BJ (cell line): ENCODE data around the gene OR8D1. TPM values are rescaled to one million over a fixed set of nuclear protein-coding genes. Genes with fewer than 3 reads are reported as not detected.

Experiments used
- CTCF ChIA-PET: fragments of 350-600 bp; formaldehyde crosslinking; extraction: SDS; loops from one replicate; lab custom pipeline; 2021; ENCODE audit warnings: antibody characterized with exemption, inconsistent platforms; lab: Yijun Ruan, JAX
- POLR2A ChIA-PET: fragments of 300-600 bp; sonication (Branson Sonifier 250); formaldehyde crosslinking; extraction: SDS; loops from one replicate; lab custom pipeline; 2021; ENCODE audit warnings: antibody characterized with exemption; lab: Charles Lee
- DNase-seq: peaks from one replicate; pipeline ENCODE4 v3.0.0-alpha.2; 2011; ENCODE audit warnings: low read depth
- H3K27me3 ChIP-seq: 2 replicates; pipeline ENCODE4 v1.6.0; 2011; ENCODE audit warnings: low read length; ENCODE audit not compliant: control insufficient read depth, insufficient read depth
- H3K36me3 ChIP-seq: 2 replicates; pipeline ENCODE4 v1.5.1; 2011; ENCODE audit warnings: low read length; ENCODE audit not compliant: control insufficient read depth, insufficient read depth
- H3K4me3 ChIP-seq: 2 replicates; pipeline ENCODE4 v1.5.1; 2011; ENCODE audit warnings: low read depth, mild to moderate bottlenecking, control low read depth, low read length
- CTCF ChIP-seq: IDR thresholded peaks from 2 replicates; pipeline ENCODE4 v1.5.1; 2011; ENCODE audit warnings: low read depth, mild to moderate bottlenecking, control low read depth, inconsistent platforms, low read length, moderate library complexity; ENCODE audit not compliant: insufficient read depth
- polyA plus RNA-seq: library from polyadenylated mRNA; depleted of rRNA; stranded (reverse); fragments of >200 nt; gene quantifications from 2 replicates; pipeline ENCODE4 v1.2.3, GENCODE V29; 2011

Gene OR8D1
- polyA plus RNA-seq, 1 experiment: not detected

DNA sequence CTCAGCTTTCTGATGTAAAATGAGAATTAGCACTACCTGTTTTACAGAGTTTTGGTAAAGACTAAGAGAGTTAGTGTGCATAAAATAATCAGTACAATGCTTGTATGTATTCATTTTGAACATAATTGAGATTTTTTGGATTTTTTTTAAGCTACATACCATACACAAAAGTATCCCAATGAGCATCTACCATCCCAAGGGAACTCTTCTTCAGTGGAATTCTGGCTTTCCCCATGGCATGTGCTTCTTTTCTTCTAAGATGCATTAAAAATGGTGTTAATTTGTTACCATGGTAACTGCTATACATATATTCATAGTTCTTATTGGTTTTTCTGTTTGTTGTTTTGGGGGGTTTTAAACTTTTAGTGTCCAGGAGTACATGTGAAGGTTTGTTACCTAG is 17.7 kb downstream of the OR8D1 start:
- no peak overlapping the region for H3K4me3 ChIP-seq
- H3K27me3 ChIP-seq: no peaks in the 10 kb centered on the region
- H3K36me3 ChIP-seq: no peaks in the 10 kb centered on the region
- ChIA-PET POLR2A (no interaction called here), CTCF (interaction anchor here (0.6 kb wide), 1 partner anchor 13 kb away, joined by 3 read pairs; no protein-coding TSS in a partner anchor)
- DNase-seq: no peak
- no peak for TF ChIP-seq CTCF

DNA sequence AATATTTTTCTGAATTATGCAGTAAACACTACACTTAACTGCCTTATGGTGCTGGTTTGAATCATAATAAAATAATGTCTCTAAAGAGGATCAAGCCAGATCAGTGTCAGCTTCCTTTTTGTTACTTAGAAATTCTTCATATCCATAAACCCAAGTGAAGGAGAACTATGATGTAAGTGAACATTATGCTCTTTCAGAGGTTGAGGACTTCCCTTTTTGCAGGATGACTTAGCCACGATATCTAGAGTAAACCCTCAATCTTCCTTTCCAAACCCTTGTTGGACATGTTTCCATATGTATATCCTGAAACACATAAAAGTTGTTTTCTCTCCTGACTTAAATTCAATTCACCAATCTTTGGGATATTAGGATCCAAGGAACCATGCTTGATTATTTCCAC is 19.1 kb downstream of the OR8D1 start:
- no peak overlapping the region for H3K4me3 ChIP-seq
- H3K27me3 ChIP-seq: no peaks in the 10 kb centered on the region
- no peaks in the 10 kb centered on the region for H3K36me3 ChIP-seq
- POLR2A ChIA-PET: no interaction called here
- no peak for DNase-seq
- TF ChIP-seq CTCF: no peak
- CTCF ChIA-PET: no interaction called here

DNA sequence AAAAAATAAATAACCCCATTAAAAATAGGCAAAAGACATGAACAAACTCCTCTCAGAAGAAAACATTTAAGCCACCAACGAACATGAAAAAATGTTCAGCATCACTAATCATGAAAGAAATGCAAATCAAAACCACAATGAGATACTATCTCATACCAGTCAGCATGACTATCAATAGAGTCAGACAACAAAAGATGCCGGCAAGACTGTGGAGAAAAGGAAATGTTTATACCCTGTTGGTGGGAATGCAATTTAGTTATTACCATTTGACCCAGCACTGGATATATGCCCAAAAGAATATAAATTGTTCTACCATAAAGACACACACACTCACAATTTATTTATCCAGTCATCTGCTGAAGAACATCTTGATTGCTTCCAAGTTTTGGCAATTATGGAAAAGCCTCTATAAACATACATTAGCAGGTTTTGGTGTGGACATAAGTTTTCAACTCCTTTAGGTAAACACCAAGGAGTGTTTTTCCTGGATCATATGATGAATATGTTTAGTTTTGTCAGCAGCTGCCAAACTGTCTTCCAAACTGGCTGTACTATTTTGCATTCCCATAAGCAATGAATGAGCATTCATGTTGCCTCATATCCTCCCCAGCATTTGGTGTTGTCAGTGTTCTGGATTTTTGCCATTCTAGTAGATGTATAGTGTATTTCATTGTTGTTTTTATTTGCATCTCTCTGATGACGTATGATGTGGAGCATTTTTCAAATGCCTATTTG is 28.0 kb downstream of the OR8D1 start:
- no peak for TF ChIP-seq CTCF
- peak; percentile 24 for DNase-seq
- CTCF ChIA-PET: no interaction called here
- H3K27me3 ChIP-seq: no peaks in the 10 kb centered on the region
- POLR2A ChIA-PET: no interaction called here
- H3K36me3 ChIP-seq: no peaks in the 10 kb centered on the region
- H3K4me3 ChIP-seq: no peak overlapping the region

DNA sequence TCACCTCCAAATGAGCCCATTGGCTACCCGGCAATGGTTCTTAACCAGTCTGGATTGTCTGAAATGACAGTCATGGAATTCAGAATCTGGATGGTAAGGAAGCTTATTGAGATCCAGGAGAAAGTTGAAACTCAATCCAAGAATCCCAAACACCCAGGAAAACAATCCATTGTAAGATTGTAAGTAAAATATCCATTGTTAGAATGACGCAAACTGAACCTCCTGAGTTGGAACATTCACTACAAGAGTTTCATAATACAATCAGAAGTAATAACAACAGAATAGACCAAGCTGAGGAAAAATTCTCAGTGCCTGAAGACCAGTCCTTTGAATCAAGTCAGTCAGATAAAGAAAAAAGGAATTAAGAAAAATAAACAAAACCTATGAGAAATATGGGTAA is 35.5 kb downstream of the OR8D1 start:
- no peak for DNase-seq
- POLR2A ChIA-PET: no interaction called here
- Histone ChIP-seq H3K4me3 (no peak overlapping the region), H3K36me3 (no peaks in the 10 kb centered on the region), H3K27me3 (no peaks in the 10 kb centered on the region)
- TF ChIP-seq CTCF: no peak
- CTCF ChIA-PET: no interaction called here

- H3K27me3 ChIP-seq: no peaks in the 10 kb centered on the region
- ChIA-PET POLR2A (no interaction called here), CTCF (no interaction called here)
- no peak overlapping the region for H3K4me3 ChIP-seq
- DNase-seq: no peak
- TF ChIP-seq CTCF: no peak
- no peaks in the 10 kb centered on the region for H3K36me3 ChIP-seq
Measured at GRCh38 chr11:124277804-124278203, 35.9 kb downstream of the OR8D1 start.
